ENCODE measurements around the gene IGFBP6. TPM values are rescaled to one million over a fixed set of nuclear protein-coding genes. Genes with fewer than 3 reads are reported as not detected.

Gene IGFBP6
- total RNA-seq, 1 donor from 2014 or later: 7.0 TPM

DNA sequence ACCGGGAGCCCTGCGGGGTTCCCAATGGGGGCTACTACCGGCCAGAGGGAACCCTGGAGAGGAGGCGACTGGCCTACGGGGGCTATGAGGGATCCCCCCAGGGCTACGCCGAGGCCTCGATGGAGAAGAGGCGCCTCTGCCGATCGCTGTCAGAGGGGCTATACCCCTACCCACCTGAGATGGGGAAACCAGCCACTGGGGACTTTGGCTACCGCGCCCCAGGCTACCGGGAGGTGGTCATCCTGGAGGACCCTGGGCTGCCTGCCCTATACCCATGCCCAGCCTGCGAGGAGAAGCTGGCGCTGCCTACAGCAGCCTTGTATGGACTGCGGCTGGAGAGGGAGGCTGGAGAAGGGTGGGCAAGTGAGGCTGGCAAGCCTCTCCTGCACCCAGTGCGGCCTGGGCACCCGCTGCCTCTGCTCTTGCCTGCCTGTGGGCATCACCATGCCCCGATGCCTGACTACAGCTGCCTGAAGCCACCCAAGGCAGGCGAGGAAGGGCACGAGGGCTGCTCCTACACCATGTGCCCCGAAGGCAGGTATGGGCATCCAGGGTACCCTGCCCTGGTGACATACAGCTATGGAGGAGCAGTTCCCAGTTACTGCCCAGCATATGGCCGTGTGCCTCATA, 37.9 kb upstream of the IGFBP6 start:
- no peak for DNase-seq

DNA sequence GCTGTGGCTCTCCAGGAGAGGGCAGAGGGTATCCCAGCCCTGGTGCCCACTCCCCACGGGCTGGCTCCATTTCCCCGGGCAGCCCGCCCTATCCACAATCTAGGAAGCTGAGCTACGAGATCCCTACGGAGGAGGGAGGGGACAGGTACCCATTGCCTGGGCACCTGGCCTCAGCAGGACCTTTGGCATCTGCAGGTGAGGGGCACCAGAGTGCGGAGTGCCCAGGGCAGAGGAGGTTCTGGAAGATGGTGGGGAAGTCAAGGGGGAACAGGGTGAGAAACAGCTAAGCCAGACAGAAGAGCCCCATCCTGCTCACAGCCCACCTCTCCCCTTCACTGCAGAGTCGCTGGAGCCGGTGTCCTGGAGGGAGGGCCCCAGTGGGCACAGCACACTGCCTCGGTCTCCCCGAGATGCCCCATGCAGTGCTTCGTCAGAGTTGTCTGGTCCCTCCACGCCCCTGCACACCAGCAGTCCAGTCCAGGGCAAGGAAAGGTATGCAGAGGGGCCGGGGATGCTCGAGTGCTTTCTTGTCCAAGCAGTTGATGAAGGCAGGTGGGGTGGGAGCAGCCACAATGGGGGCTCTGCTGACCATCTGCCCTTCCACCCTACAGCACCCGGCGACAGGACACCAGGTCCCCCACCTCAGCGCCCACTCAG, 37.3 kb upstream of the IGFBP6 start:
- no peak for DNase-seq

- DNase-seq: peak; percentile 30
Measured at GRCh38 chr12:53060721-53061276, 36.7 kb upstream of the IGFBP6 start.

DNA sequence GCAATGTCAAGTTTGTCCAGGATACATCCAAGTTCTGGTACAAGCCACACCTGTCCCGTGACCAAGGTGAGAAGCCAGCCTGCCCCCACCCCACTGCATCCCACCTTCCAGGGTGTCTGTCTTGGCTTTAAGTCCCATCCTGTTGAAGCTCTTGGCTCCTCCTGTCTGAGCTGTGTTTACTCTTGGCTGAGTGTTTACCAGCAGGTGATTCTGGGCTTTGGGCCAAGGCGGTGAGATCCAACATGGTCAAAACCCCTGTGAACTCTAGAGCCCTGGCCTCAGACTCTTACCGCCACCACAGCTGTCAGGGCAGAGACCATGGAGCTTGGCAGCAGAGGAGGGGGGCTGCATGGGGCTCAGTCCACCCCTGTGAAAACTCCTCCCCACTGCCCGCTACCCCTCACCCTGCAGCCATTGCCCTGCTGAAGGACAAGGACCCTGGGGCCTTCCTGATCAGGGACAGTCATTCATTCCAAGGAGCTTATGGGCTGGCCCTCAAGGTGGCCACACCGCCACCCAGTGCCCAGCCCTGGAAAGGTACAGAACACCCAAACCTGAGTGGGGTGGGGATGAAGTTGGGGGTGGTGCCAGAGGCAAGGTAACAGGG, 36.0 kb upstream of the IGFBP6 start:
- DNase-seq: peak; percentile 26

- DNase-seq: no peak
Measured at GRCh38 chr12:53062011-53062961, 35.2 kb upstream of the IGFBP6 start.

DNA sequence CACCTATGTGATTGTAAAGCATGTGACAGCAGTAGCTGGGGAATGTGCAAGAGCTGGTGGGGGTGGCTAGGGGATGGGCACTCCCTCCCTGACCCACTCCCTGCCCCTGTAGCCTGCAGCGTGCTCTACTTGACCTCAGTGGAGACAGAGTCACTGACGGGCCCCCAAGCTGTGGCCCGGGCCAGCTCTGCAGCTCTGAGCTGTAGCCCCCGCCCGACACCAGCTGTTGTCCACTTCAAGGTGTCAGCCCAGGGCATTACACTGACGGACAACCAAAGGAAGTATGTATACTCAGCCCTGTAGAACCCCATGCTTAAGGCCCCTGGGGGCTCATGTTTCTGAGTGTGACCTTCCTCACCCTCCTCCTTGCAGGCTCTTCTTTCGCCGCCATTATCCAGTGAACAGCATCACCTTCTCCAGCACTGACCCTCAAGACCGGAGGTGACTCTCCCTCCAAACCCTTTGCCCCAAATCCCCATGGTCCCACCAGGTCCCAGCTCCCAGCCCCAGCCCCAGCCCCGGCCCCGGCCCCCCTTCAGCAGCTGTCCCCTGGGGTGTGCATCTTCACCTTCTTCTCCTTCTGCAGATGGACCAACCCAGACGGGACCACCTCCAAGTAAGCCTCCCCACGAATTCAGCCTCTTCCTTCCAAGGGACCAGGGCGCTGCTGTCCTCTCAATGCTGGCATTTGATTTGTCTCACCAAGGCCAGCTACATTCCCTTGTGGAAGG, 34.3 kb upstream of the IGFBP6 start:
- no peak for DNase-seq

DNA sequence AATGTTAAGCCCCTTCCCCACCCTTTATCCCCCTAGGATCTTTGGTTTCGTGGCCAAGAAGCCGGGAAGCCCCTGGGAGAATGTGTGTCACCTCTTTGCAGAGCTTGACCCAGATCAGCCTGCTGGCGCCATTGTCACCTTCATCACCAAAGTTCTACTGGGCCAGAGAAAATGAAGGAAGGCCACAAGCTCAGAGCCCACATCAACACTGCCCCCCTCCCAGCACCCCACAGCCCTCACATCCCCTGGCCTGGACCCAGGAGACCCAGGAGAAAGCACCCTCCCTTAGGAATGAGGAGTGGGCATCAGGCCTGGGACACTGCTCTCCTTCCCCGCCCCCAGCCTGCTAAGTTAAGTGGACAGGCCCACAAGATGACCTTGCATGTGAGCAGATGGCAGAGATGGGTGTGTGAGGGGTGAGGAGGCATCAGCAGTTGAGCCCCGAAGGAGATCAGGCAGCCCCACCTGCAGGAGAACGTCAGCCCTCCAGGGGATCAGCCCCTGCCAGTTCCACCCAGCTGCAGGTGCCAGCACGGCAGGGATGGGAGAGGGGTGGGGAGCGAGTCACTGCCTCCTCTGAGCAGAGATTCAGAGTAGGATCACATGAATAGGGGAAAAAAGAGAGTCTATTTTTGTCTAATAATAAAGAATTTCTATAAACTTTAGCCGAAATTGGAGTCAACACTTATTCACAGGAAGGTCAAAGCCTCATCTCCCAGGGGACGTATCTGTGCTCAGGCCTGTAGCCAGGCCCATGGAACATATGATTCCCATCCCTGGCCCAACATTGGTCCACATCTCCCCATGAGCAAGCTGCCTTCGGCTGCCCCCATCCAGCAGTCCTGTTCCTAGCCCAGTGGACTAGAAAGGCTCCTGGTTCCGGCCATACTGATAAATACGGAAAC, 33.5 kb upstream of the IGFBP6 start:
- no peak for DNase-seq

DNA sequence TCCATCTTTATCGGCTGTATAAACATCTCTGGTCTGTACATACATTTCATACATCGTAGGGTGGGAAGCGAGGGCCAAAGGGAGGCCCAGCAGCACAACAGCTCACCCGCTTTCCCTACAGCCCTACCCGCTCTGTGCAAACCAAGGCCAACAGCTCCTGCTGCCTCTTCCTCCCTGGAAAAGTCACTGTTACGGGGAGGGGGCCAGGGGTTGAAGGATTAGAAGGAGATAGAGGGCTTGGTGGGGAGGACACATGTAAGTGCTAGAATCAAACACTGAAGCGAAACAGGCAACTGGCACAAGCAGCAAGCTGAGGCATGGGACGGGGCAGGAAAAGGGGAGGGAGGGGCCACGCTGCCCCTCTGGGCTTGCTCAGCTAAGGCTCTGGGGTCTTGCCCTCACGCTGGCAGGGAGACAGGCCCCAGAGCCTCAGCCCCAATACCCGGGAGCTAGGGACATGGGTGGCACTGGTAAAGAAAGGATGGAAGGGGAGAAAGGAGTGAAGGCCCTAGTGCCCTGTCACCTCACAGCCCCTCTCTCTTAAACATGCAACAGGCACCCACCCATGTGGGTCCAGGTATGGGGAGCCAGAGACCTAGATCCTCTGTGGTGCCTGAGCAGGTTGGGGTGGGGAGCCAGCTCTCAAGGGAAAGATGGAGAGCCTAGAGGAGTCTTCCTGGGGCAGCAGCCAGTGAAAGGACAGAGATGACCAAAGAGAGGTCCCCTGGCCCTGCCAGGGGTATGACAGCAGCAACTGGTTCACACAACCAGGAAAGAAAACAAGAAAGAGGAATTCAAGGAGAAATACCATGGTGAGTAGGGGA, 32.6 kb upstream of the IGFBP6 start:
- no peak for DNase-seq

GRCh38 chr12:53065470-53065869, 32.0 kb upstream of the IGFBP6 start:
- no peak for DNase-seq

DNA sequence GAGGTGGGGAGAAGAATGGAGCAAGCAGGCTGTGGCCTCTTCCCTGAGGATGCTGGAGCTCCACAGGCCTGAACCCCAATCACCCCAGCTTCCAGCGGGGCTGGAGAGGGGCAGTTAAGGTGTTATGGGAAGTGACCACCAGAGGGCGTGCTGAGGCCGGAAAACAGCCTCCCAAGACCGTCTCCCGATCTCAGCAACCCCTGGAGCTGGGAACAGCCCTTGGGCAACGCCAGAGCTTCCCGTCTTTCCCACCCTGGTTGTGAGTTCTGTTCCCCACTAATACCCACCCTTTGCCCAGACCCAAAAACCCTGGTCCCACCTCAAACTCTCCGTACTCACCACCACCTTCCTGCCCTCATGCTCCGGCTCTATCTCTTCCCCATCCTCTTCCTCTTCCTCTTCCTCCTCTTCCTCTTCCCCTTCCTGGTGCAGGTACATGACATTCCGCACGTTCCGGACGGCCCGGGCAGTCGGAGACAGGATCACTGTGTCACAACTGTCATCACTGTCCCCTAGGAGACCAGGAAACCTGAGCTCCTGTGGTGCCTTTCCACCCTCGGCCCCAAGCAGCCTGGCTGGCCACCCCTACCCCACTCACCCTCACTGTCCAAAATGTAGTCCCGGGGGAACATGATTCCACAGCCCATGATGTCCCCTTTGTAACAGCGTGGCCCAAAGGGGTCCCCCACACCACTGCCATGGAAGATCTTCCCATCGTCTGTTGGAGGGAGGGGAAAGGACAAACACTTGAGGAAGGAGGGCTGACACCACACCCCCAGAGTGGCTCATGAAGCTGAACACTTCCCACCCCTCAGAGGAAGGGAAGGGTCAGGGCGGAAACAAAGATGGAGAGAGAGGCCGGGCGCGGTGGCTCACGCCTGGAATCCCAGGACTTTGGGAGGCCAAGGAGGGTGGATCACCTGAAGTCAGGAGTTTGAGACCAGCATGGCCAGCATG, 31.2 kb upstream of the IGFBP6 start:
- DNase-seq: peak; percentile 90

DNA sequence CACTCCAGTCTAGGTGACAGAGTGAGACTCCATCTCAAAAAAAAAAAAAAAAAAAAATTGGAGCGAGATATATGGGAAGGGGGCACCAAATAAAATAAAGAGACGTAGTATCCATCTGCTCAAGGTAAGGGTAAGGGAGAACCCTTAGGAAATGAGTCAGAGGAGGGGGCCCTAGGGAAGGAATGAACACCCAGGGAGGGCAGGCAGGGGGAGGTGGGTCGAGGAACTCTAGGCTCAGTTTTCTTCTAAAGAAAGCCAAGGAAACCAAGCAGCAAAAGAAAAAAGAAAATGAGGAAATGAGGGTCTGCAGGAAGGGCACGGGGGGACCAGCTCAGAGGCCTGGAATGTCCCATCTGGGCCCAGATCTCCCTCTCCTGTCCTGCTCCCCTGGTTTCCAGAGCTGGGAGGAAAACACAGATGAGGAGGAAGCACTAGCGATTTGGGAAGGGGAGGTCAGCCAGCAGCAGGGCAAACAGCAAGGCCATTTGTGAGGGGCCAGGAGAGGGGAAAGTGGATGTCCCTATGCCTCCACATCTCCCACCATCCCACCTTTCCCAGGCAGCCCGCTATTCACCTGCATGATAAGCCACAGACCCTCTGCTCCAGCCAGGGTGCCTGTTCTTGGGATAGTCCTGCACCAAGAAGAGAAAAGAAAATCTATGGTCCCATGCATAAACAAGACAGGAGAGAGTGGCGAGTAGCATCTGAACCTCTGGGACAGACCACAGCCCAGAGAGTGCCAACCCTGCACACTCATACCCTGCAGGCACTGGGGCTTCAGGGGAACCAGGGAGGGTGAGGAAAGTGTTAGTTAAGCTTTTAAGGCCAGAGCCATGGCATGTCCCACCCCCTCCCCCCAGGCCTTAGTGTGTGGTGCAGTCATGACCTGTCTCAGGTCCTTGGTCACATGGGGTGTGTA, 30.1 kb upstream of the IGFBP6 start:
- no peak for DNase-seq

- DNase-seq: no peak
Measured at GRCh38 chr12:53067993-53068770, 29.3 kb upstream of the IGFBP6 start.

DNA sequence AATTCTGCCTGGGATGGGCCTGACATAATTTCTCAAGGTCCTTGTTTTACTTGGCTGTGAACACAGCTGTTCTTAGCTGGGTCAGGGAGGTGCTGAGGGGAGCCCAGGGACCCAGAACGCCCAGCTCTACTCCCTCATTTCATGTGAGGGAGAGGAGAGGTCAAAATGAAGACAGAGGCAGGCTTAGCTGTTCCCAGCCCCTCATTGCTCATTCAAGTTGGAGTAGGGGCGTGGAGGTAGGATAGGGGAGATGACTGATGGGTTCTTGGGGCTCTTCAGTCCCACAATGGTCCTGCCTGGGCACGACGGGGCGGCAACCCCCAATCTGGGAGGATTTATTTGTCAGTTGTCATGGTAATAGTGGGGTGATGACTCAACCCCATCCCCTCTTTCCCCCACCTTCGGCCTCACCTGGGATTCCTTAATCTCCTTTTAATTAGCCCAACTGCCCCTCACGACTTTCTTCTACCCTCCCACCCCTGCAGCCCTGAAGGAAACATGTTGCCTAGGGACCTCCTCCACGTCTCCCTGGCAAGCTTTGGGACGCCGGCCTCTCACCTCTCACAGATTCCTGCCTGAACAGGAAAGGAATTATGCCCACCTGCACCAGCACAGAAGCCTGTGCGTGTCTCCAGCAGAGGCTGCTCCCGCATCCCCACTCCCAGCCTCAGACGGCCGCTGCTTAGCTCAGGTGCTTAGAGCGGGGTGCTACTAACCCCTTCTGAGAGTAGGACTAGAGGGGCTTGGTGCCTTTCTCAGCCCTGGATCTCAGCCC, 28.5 kb upstream of the IGFBP6 start:
- no peak for DNase-seq

DNA sequence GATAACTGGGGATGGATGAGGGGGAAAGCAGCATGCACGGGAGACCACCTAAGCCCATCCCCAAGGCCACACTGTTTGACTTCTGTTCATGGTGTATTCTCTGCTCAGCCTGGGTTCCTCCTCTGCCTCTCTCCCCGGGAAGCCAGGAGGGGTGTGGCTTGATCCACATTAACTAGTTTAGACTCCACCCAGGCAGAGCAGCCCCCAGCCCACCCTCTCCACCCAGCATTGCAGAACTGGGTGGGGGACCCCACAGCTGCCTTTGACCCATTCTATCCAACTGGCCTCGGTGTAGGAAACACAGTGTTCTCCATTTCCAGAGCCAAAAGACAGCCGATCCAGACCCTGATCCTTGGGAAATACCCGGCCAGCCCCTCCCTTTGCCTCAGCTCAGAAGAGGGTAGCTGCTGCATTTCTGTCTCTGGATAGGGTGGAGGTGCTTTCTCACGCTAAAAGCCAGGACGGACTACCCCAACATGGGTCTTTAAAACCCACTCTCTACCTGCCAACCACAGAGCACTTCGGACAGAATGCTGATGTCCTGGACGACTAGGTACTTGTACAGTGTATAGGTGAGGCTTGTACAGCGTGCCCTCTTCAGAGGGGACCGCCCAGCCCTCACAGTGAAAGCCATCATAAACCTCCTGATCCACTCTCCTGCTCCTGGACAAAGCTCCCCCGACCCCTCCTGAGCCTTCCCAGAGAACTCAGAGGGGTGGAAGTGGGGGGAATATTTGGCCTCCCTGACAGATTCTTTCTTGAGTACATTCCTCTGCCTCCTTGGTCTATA, 27.7 kb upstream of the IGFBP6 start:
- DNase-seq: no peak

- no peak for DNase-seq
Measured at GRCh38 chr12:53070877-53071492, 26.5 kb upstream of the IGFBP6 start.

Measured in dermis blood vessel endothelial cell (primary cell).